GM23338 (cell line): Measurements from ENCODE around the gene TSPAN3. TPM values are rescaled to one million over a fixed set of nuclear protein-coding genes. Genes with fewer than 3 reads are reported as not detected.

Source experiments
- ATAC-seq: fragments of 200-7000 bp; cut with Tn5 transposase; 3 replicates; pipeline ENCODE4 v1.9.1; 2020
- DNase-seq: peaks from one replicate; pipeline ENCODE4 v3.0.0-alpha.2; 2015; ENCODE audit warnings: low spot score
- H2AFZ ChIP-seq: fragments of 200-600 bp; sonication (generic); 2 replicates; pipeline ENCODE4 v1.8.0; 2016; ENCODE audit warnings: antibody characterized with exemption, mild to moderate bottlenecking, moderate library complexity
- H3F3A ChIP-seq: fragments of 200-600 bp; sonication (generic); replicated peaks from 2 replicates; pipeline ENCODE4 v1.8.0; 2017; ENCODE audit warnings: antibody characterized with exemption, mixed run types, low read depth
- H3K27ac ChIP-seq: fragments of 200-600 bp; sonication (generic); 2 replicates; pipeline ENCODE4 v1.6.1; 2016; ENCODE audit warnings: low read depth
- H3K27me3 ChIP-seq: fragments of 200-600 bp; sonication (generic); 2 replicates; pipeline ENCODE4 v1.8.0; 2016; ENCODE audit warnings: mild to moderate bottlenecking, mixed run types, moderate library complexity; ENCODE audit not compliant: insufficient read depth
- H3K36me3 ChIP-seq: fragments of 200-600 bp; sonication (generic); 2 replicates; pipeline ENCODE4 v1.8.0; 2016; ENCODE audit warnings: mild to moderate bottlenecking; ENCODE audit not compliant: insufficient read depth
- H3K4me1 ChIP-seq: fragments of 200-600 bp; sonication (generic); 2 replicates; pipeline ENCODE4 v1.8.0; 2016; ENCODE audit warnings: mild to moderate bottlenecking, moderate library complexity; ENCODE audit not compliant: insufficient read depth
- H3K4me2 ChIP-seq: fragments of 200-600 bp; sonication (generic); 2 replicates; pipeline ENCODE4 v1.7.1; 2017; ENCODE audit warnings: mixed run types
- H3K4me3 ChIP-seq: fragments of 200-600 bp; sonication (generic); 2 replicates; pipeline ENCODE4 v1.6.1; 2016; ENCODE audit warnings: mixed run types
- H3K79me2 ChIP-seq: fragments of 200-600 bp; sonication (generic); replicated peaks from 2 replicates; pipeline ENCODE4 v1.8.0; 2017; ENCODE audit warnings: mild to moderate bottlenecking; ENCODE audit not compliant: insufficient read depth
- H3K9me2 ChIP-seq: fragments of 200-600 bp; sonication (generic); 2 replicates; pipeline ENCODE4 v1.8.0; 2017; ENCODE audit not compliant: insufficient read depth
- H4K20me1 ChIP-seq: fragments of 200-600 bp; sonication (generic); replicated peaks from 2 replicates; pipeline ENCODE4 v1.8.0; 2017; ENCODE audit warnings: mild to moderate bottlenecking; ENCODE audit not compliant: insufficient read depth
- H3K27ac Mint-ChIP-seq: 2 replicates; pipeline ENCODE4 v1.8.0; 2020; ENCODE audit warnings: inconsistent platforms, mild to moderate bottlenecking, moderate library complexity, mixed read lengths
- H3K27me3 Mint-ChIP-seq: 3 replicates; pipeline ENCODE4 v1.8.0; 2022; ENCODE audit warnings: low read depth, mild to moderate bottlenecking, moderate library complexity, mixed read lengths, inconsistent platforms; ENCODE audit not compliant: insufficient read depth, poor library complexity
- H3K36me3 Mint-ChIP-seq: 3 replicates; pipeline ENCODE4 v1.8.0; 2021; ENCODE audit warnings: low read depth, mild to moderate bottlenecking, inconsistent platforms, moderate library complexity, mixed read lengths
- H3K4me1 Mint-ChIP-seq: 3 replicates; pipeline ENCODE4 v1.8.0; 2020; ENCODE audit warnings: mild to moderate bottlenecking, inconsistent platforms, mixed read lengths
- H3K4me3 Mint-ChIP-seq: 3 replicates; pipeline ENCODE4 v1.8.0; 2021; ENCODE audit warnings: moderate library complexity, mild to moderate bottlenecking, inconsistent platforms, mixed read lengths
- H3K9me3 Mint-ChIP-seq: 3 replicates; pipeline ENCODE4 v1.8.0; 2020; ENCODE audit warnings: moderate library complexity, mild to moderate bottlenecking, inconsistent platforms, mixed read lengths
- EZH2 ChIP-seq: fragments of 200-600 bp; sonication (generic); IDR thresholded peaks from one replicate; pipeline ENCODE4 v1.8.0; 2017; ENCODE audit warnings: antibody characterized with exemption, mild to moderate bottlenecking, low read depth; ENCODE audit not compliant: unreplicated experiment
- polyA plus RNA-seq: library from polyadenylated mRNA; unstranded; fragments of >200 nt; fragmentation: Nextera tagmentation; extraction: Ambion mirVana; gene quantifications from 2 replicates; pipeline ENCODE4 v1.2.1, GENCODE V29; 2016
- total RNA-seq: library from RNA; depleted of rRNA; stranded (reverse); fragments of >200 nt; shearing (Covaris generic); gene quantifications from 2 replicates; pipeline ENCODE4 v1.2.3, GENCODE V29; 2014; rRNA removed

Gene TSPAN3
- total and polyA plus RNA-seq, 2 experiments from 2014 or later = 72.5 to 159 TPM

DNA sequence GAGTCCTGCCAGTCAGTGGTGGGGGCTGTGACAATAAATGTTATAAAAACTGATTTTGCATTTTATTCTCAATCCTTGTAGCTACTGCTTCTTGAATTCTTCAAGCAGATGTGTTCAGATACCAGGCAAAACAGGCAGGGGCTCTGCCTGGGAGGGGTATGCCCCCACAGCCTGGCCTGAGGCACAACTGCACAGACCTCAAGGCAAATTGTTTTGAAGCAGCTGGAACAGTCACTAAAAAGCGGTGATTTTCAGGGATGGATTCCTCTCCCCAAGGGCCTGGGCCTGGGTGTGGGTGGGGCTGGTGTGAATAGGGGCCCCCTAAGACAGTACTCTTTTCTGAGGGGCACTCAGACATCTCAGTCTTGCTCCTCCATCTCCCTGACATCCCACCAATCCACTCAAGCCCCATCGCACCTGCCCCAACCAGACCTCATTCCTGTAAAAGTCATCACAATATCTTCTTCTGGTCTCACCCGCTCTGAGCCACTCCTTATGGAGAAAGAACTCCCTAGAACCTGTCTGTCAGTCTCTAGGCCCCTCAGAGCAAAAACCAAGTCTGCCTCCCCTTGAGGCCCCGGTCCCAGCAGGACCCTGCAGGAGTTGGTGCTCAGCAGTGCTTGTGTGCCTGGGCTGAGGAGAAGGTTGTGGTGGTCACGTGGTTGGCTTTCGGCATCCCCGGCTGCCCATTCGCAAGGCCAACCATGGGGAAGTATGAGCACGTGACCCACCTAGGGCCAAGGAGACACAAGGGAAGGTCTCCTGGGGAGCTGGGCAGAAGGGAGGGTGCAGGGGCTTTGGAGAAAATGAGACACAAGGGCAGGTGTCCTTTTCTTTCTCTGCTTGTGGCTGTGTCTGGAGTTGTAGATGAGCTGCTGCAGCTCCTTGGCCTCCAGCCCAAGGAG, 78.9 kb downstream of the TSPAN3 start:
- Mint-ChIP-seq H3K4me1 (peaks cover 8% of the 10 kb centered on the region), H3K9me3 (no peaks in the 10 kb centered on the region), H3K27me3 (peaks cover 2% of the 10 kb centered on the region), H3K4me3 (no peak overlapping the region), H3K27ac (no peak overlapping the region), H3K36me3 (no peaks in the 10 kb centered on the region)
- Histone ChIP-seq H3K4me3 (no peak overlapping the region), H2AFZ (no peak overlapping the region), H3K4me2 (no peak overlapping the region), H3K27me3 (no peaks in the 10 kb centered on the region), H4K20me1 (no peaks in the 10 kb centered on the region), H3K27ac (no peak overlapping the region), H3K4me1 (no peaks in the 10 kb centered on the region), H3K9me2 (no peaks in the 10 kb centered on the region), H3F3A (no peaks in the 10 kb centered on the region), H3K36me3 (no peaks in the 10 kb centered on the region), H3K79me2 (no peaks in the 10 kb centered on the region)
- ATAC-seq (no peak), DNase-seq (no peak)
- TF ChIP-seq EZH2 = no peak

Other genes with a start within 250 kb of the TSPAN3 start
- 9.1 and 15.0 TPM in 2 replicates for gene SCAPER, start 165.8 kb downstream of the TSPAN3 start, total RNA-seq
- gene SCAPER, start 165.8 kb downstream of the TSPAN3 start, polyA plus RNA-seq = 10.9 and 17.6 TPM in 2 replicates
- gene RCN2, start 139.4 kb downstream of the TSPAN3 start, total RNA-seq = 170 and 201 TPM in 2 replicates
- gene RCN2, start 139.4 kb downstream of the TSPAN3 start, polyA plus RNA-seq = 303 and 327 TPM in 2 replicates
- 0.19 and 0.80 TPM in 2 replicates for gene PSTPIP1, start 76.0 kb downstream of the TSPAN3 start, total RNA-seq
- gene PSTPIP1, start 76.0 kb downstream of the TSPAN3 start, polyA plus RNA-seq = 3.7 TPM in 2 replicates